Left forelimb (tissue), 1 donor: ENCODE measurements around the gene CTNS.
"Not testable (repeated sequence)": the region's sequence is repeated elsewhere in the genome, so short reads cannot be mapped to it uniquely, and the experiment has no call there.

ENCODE experiments used
- DNase-seq: peaks from one replicate; pipeline ENCODE4 v3.0.0-alpha.2; 2018; ENCODE audit warnings: low spot score

The CTNS gene

GRCh38 chr17:3688027-3688553 lies 51.5 kb downstream of the CTNS start:
- DNase-seq: no peak

GRCh38 chr17:3688852-3689261 lies 52.3 kb downstream of the CTNS start:
- DNase-seq: no peak

GRCh38 chr17:3689262-3690093 lies 52.9 kb downstream of the CTNS start:
- DNase-seq: no peak

GRCh38 chr17:3690094-3690715 lies 53.6 kb downstream of the CTNS start:
- DNase-seq: no peak

- DNase-seq: no peak
These were observed 55.1 kb downstream of the CTNS start for GRCh38 chr17:3691617-3692067.

GRCh38 chr17:3692346-3692745 lies 55.8 kb downstream of the CTNS start:
- DNase-seq: no peak

- DNase-seq: no peak
These were observed 56.6 kb downstream of the CTNS start for GRCh38 chr17:3693141-3693540.

- no peak for DNase-seq
These were observed 57.3 kb downstream of the CTNS start for GRCh38 chr17:3693829-3694231.

GRCh38 chr17:3695129-3695722 lies 58.7 kb downstream of the CTNS start:
- DNase-seq: no peak

- no peak for DNase-seq
These were observed 59.3 kb downstream of the CTNS start, which contains the start of gene P2RX5 for GRCh38 chr17:3695723-3696411. Gene P2RX5 (minus strand): TSS chr17:3696155. CDS start chr17:3696005, 150 bp downstream.

GRCh38 chr17:3697103-3697476 lies 60.5 kb downstream of the CTNS start:
- no peak for DNase-seq

GRCh38 chr17:3698139-3698538 lies 61.6 kb downstream of the CTNS start:
- DNase-seq: no peak

GRCh38 chr17:3699951-3700350 lies 63.4 kb downstream of the CTNS start:
- no peak for DNase-seq

GRCh38 chr17:3702041-3702539 lies 65.5 kb downstream of the CTNS start:
- not testable (repeated sequence) for DNase-seq

GRCh38 chr17:3704931-3705717 lies 68.6 kb downstream of the CTNS start:
- no peak for DNase-seq

GRCh38 chr17:3705718-3705984 lies 69.1 kb downstream of the CTNS start:
- DNase-seq: not testable (repeated sequence)

GRCh38 chr17:3708366-3708765 lies 71.8 kb downstream of the CTNS start:
- DNase-seq: no peak

GRCh38 chr17:3710951-3711383 lies 74.4 kb downstream of the CTNS start:
- no peak for DNase-seq
